Breast epithelium (tissue), 3 donors: ENCODE results near the gene CNTNAP2.

Experiments
- CTCF ChIP-seq, 3 donors: fragments of 450-650 bp; IDR thresholded peaks; one replicate each; pipeline ENCODE4 v1.5.1; 2016 to 2017; ENCODE audit warnings: antibody characterized with exemption in 3 of 3, mild to moderate bottlenecking in 3 of 3, moderate library complexity in 3 of 3
- POLR2AphosphoS5 ChIP-seq, 3 donors: sonication (generic); formaldehyde crosslinking; IDR thresholded peaks; one replicate each; pipeline ENCODE4 v1.6.1; 2017; ENCODE audit warnings: antibody characterized with exemption in 3 of 3

- no peak for TF ChIP-seq CTCF (IDR thresholded peaks at IDR 0.05)
- TF ChIP-seq POLR2AphosphoS5 (IDR thresholded peaks at IDR 0.05), result no peak
Measured at GRCh38 chr7:147796581-147796980, 1680.0 kb downstream of the CNTNAP2 start.
